HG03432 (cell line): ENCODE data around the gene OR13C3.
A peak's percentile ranks its signal among the peaks of the same experiment; 100 is the strongest.
"Not testable (repeated sequence)": the region's sequence is repeated elsewhere in the genome, so short reads cannot be mapped to it uniquely, and the experiment has no call there.

Source experiments
- ATAC-seq: cut with Tn5 transposase; IDR thresholded peaks from one replicate; pipeline ENCODE4 v1.9.1; 2021; ENCODE audit warnings: mild to moderate bottlenecking, moderate library complexity; ENCODE audit not compliant: unreplicated experiment

Gene OR13C3

GRCh38 chr9:104536756-104537155, at the start of gene OR13C3:
Gene OR13C3 (minus strand): TSS chr9:104536856. CDS start chr9:104536723, 133 bp downstream.
- no peak for ATAC-seq

GRCh38 chr9:104580562-104580961, 43.9 kb upstream of the OR13C3 start:
- ATAC-seq = no peak

- ATAC-seq = no peak
Observed at GRCh38 chr9:104577263-104577662, 40.6 kb upstream of the OR13C3 start.

- no peak for ATAC-seq
Observed at GRCh38 chr9:104575456-104575855, 38.8 kb upstream of the OR13C3 start.

- ATAC-seq = no peak
Observed at GRCh38 chr9:104572612-104573011, 36.0 kb upstream of the OR13C3 start.

GRCh38 chr9:104568868-104569267, 32.2 kb upstream of the OR13C3 start, which contains the start of gene OR13C8:
Gene OR13C8 (plus strand): TSS chr9:104569168. CDS start chr9:104569168, 0 bp downstream.
- no peak for ATAC-seq

GRCh38 chr9:104564358-104564757, 27.7 kb upstream of the OR13C3 start:
- ATAC-seq = no peak

GRCh38 chr9:104556830-104557634, 20.4 kb upstream of the OR13C3 start:
- ATAC-seq = peak; percentile 47

- no peak for ATAC-seq
Observed at GRCh38 chr9:104555521-104555920, 18.9 kb upstream of the OR13C3 start.

GRCh38 chr9:104553261-104553660, 16.6 kb upstream of the OR13C3 start:
- no peak for ATAC-seq

GRCh38 chr9:104544644-104545043, 8.0 kb upstream of the OR13C3 start:
- ATAC-seq = peak; percentile 54

GRCh38 chr9:104539275-104539674, 2.6 kb upstream of the OR13C3 start:
- no peak for ATAC-seq

- no peak for ATAC-seq
Observed at GRCh38 chr9:104527109-104527508, 9.5 kb downstream of the OR13C3 start, which contains the start of gene OR13C4. Gene OR13C4 (minus strand): TSS chr9:104527209. CDS start chr9:104527209, 0 bp downstream.

GRCh38 chr9:104520241-104520640, 16.4 kb downstream of the OR13C3 start:
- not testable (repeated sequence) for ATAC-seq

- no peak for ATAC-seq
Observed at GRCh38 chr9:104514901-104515300, 21.8 kb downstream of the OR13C3 start.

GRCh38 chr9:104506565-104506964, 30.1 kb downstream of the OR13C3 start:
- no peak for ATAC-seq

- no peak for ATAC-seq
Observed at GRCh38 chr9:104503963-104504362, 32.7 kb downstream of the OR13C3 start, which contains the start of gene OR13F1. Gene OR13F1 (plus strand): TSS chr9:104504263. CDS start chr9:104504263, 0 bp downstream.

- ATAC-seq = no peak
Observed at GRCh38 chr9:104503440-104503839, 33.2 kb downstream of the OR13C3 start.

GRCh38 chr9:104494808-104495207, 41.8 kb downstream of the OR13C3 start:
- ATAC-seq = no peak
